OCI-LY1 (cell line): ENCODE measurements around the gene HYAL1.

Experiments
- H2AFZ ChIP-seq: fragments of 200-600 bp; sonication (generic), shearing (Covaris generic); 2 replicates; pipeline ENCODE4 v1.6.0; 2014; ENCODE audit warnings: antibody characterized with exemption, mild to moderate bottlenecking, low read length
- H3F3A ChIP-seq: fragments of 200-600 bp; sonication (generic), shearing (Covaris generic); 2 replicates; pipeline ENCODE4 v1.6.0; 2014; ENCODE audit warnings: mild to moderate bottlenecking, antibody characterized with exemption, low read length, moderate library complexity; ENCODE audit not compliant: insufficient read depth
- H3K27ac ChIP-seq: fragments of 200-600 bp; sonication (generic); 2 replicates; pipeline ENCODE4 v1.5.1; 2014; ENCODE audit warnings: low read length, mixed run types, mild to moderate bottlenecking, low read depth; ENCODE audit not compliant: poor library complexity, severe bottlenecking
- H3K27me3 ChIP-seq: fragments of 200-600 bp; sonication (generic); 2 replicates; pipeline ENCODE4 v1.6.0; 2014; ENCODE audit warnings: antibody characterized with exemption, mild to moderate bottlenecking, low read length, moderate library complexity; ENCODE audit not compliant: insufficient read depth
- H3K36me3 ChIP-seq: fragments of 200-600 bp; sonication (generic); 2 replicates; pipeline ENCODE4 v1.6.1; 2014; ENCODE audit warnings: mild to moderate bottlenecking, antibody characterized with exemption, low read length, moderate library complexity, mixed read lengths; ENCODE audit not compliant: insufficient read depth
- H3K4me1 ChIP-seq: fragments of 200-600 bp; sonication (generic); 2 replicates; pipeline ENCODE4 v1.5.1; 2014; ENCODE audit warnings: mild to moderate bottlenecking, low read length, moderate library complexity; ENCODE audit not compliant: insufficient read depth, severe bottlenecking
- H3K4me2 ChIP-seq: fragments of 200-600 bp; sonication (generic), shearing (Covaris generic); 2 replicates; pipeline ENCODE4 v1.6.1; 2014; ENCODE audit warnings: low read length
- H3K4me3 ChIP-seq: fragments of 200-600 bp; sonication (generic); 2 replicates; pipeline ENCODE4 v1.5.1; 2014; ENCODE audit warnings: low read length, low read depth, mild to moderate bottlenecking, mixed read lengths; ENCODE audit not compliant: poor library complexity, severe bottlenecking
- H3K79me2 ChIP-seq: fragments of 200-600 bp; shearing (Covaris generic); 2 replicates; pipeline ENCODE4 v1.6.1; 2016; ENCODE audit warnings: mixed run types, low read length, mixed read lengths; ENCODE audit not compliant: insufficient read depth
- H3K9ac ChIP-seq: fragments of 200-600 bp; sonication (generic), shearing (Covaris generic); 2 replicates; pipeline ENCODE4 v1.6.1; 2014; ENCODE audit warnings: mild to moderate bottlenecking, low read length, mixed read lengths
- H3K9me2 ChIP-seq: fragments of 200-600 bp; sonication (generic), shearing (Covaris generic); 2 replicates; pipeline ENCODE4 v1.6.1; 2014; ENCODE audit warnings: low read depth, mild to moderate bottlenecking, low read length, mixed read lengths
- H3K9me3 ChIP-seq: fragments of 200-600 bp; shearing (Covaris generic); 2 replicates; pipeline ENCODE4 v1.6.1; 2014; ENCODE audit warnings: low read length, mixed read lengths
- H4K20me1 ChIP-seq: fragments of 200-600 bp; sonication (generic), shearing (Covaris generic); 2 replicates; pipeline ENCODE4 v1.6.0; 2016; ENCODE audit warnings: mild to moderate bottlenecking, low read length; ENCODE audit not compliant: insufficient read depth
- EZH2 ChIP-seq: fragments of 200-600 bp; sonication (generic), shearing (Covaris generic); IDR thresholded peaks from 2 replicates; pipeline ENCODE4 v1.8.0; 2017; ENCODE audit warnings: borderline replicate concordance, mixed run types, mild to moderate bottlenecking, antibody characterized with exemption, low read length, moderate library complexity, mixed read lengths
- TF ChIP-seq, protein P1 (sequence below): fragments of 200-600 bp; sonication (generic), shearing (Covaris generic); IDR thresholded peaks from 2 replicates; pipeline ENCODE4 v1.5.1; 2017; ENCODE audit warnings: mild to moderate bottlenecking, antibody characterized with exemption, low read length, moderate library complexity, mixed read lengths

Gene HYAL1

GRCh38 chr3:50279255-50280016, 23.9 kb downstream of the HYAL1 start:
- no peaks in the 10 kb centered on the region for H3K27me3 ChIP-seq
- H3K36me3 ChIP-seq, result no peaks in the 10 kb centered on the region
- H3K9ac ChIP-seq, result no peak overlapping the region
- H3K4me3 ChIP-seq, result no peak overlapping the region
- H3F3A ChIP-seq, result no peaks in the 10 kb centered on the region
- TF ChIP-seq, protein P1, sequence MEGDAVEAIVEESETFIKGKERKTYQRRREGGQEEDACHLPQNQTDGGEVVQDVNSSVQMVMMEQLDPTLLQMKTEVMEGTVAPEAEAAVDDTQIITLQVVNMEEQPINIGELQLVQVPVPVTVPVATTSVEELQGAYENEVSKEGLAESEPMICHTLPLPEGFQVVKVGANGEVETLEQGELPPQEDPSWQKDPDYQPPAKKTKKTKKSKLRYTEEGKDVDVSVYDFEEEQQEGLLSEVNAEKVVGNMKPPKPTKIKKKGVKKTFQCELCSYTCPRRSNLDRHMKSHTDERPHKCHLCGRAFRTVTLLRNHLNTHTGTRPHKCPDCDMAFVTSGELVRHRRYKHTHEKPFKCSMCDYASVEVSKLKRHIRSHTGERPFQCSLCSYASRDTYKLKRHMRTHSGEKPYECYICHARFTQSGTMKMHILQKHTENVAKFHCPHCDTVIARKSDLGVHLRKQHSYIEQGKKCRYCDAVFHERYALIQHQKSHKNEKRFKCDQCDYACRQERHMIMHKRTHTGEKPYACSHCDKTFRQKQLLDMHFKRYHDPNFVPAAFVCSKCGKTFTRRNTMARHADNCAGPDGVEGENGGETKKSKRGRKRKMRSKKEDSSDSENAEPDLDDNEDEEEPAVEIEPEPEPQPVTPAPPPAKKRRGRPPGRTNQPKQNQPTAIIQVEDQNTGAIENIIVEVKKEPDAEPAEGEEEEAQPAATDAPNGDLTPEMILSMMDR, result no peak
- TF ChIP-seq EZH2, result no peak
- H4K20me1 ChIP-seq, result no peaks in the 10 kb centered on the region
- no peaks in the 10 kb centered on the region for H3K9me3 ChIP-seq
- H3K9me2 ChIP-seq, result no peaks in the 10 kb centered on the region
- no peak overlapping the region for H3K27ac ChIP-seq
- H3K4me2 ChIP-seq, result no peak overlapping the region
- no peaks in the 10 kb centered on the region for H3K4me1 ChIP-seq
- H3K79me2 ChIP-seq, result no peaks in the 10 kb centered on the region
- no peak overlapping the region for H2AFZ ChIP-seq

- no peak within 1 kb of the TSS for H3K9ac ChIP-seq
These were observed 24.5 kb downstream of the HYAL1 start, which contains the start of gene LSMEM2 for GRCh38 chr3:50278880-50279224. LSMEM2 (plus strand) TSS chr3:50279087; CDS start chr3:50279114, 27 bp downstream.

GRCh38 chr3:50278123-50278879, 25.1 kb downstream of the HYAL1 start:
- Histone ChIP-seq H3K9me2 (no peaks in the 10 kb centered on the region), H3K27me3 (no peaks in the 10 kb centered on the region), H3F3A (no peaks in the 10 kb centered on the region), H3K79me2 (no peaks in the 10 kb centered on the region), H3K4me3 (no peak overlapping the region), H4K20me1 (no peaks in the 10 kb centered on the region), H3K4me2 (no peak overlapping the region), H3K9me3 (no peaks in the 10 kb centered on the region), H3K36me3 (no peaks in the 10 kb centered on the region), H2AFZ (no peak overlapping the region), H3K27ac (no peak overlapping the region), H3K4me1 (peaks cover 2% of the 10 kb centered on the region), H3K9ac (no peak overlapping the region)
- TF ChIP-seq EZH2, result no peak
- TF ChIP-seq, protein P1, result no peak

More at GRCh38 chr3:50278880-50279224, 24.5 kb downstream of the HYAL1 start, which contains the start of gene LSMEM2:
- Histone ChIP-seq H3K79me2 (no peaks in the 10 kb centered on the region), H3F3A (no peaks in the 10 kb centered on the region), H3K4me2 (no peak within 1 kb of the TSS), H3K9me2 (no peaks in the 10 kb centered on the region), H4K20me1 (no peaks in the 10 kb centered on the region), H3K4me1 (no peaks in the 10 kb centered on the region), H3K4me3 (no peak within 1 kb of the TSS), H3K27ac (no peak within 1 kb of the TSS), H3K9me3 (no peaks in the 10 kb centered on the region), H2AFZ (no peak within 1 kb of the TSS), H3K36me3 (no peaks in the 10 kb centered on the region), H3K27me3 (no peaks in the 10 kb centered on the region)
- no peak for TF ChIP-seq EZH2
- TF ChIP-seq, protein P1, result no peak
